K562 (cell line): ENCODE measurements around the gene ZNRF2. TPM values are rescaled to one million over a fixed set of nuclear protein-coding genes. Genes with fewer than 3 reads are reported as not detected.
A peak's percentile ranks its signal among the peaks of the same experiment; 100 is the strongest.

Source experiments
- CBX5 ChIP-seq: IDR thresholded peaks from 2 replicates; pipeline ENCODE4 v1.6.1; 2014; ENCODE audit warnings: low read depth, borderline replicate concordance
- DNMT1 ChIP-seq: fragments of 450-650 bp; IDR thresholded peaks from 2 replicates; pipeline ENCODE4 v1.6.1; 2016; ENCODE audit warnings: antibody characterized with exemption, mild to moderate bottlenecking
- ELF4 ChIP-seq: fragments of 450-650 bp; formaldehyde crosslinking; IDR thresholded peaks from 2 replicates; pipeline ENCODE4 v1.4.0; 2022; ENCODE audit warnings: missing genetic modification characterization
- MTF1 ChIP-seq: fragments of 250-450 bp; sonication (Bioruptor Pico); IDR thresholded peaks from 2 replicates; pipeline ENCODE4 v1.9.0; 2021; ENCODE audit warnings: moderate library complexity, mild to moderate bottlenecking, inconsistent platforms, borderline replicate concordance
- NCOR1 ChIP-seq: fragments of 450-650 bp; IDR thresholded peaks from 2 replicates; pipeline ENCODE4 v1.6.1; 2016; ENCODE audit warnings: mild to moderate bottlenecking, moderate library complexity
- NFXL1 ChIP-seq: fragments of 450-650 bp; formaldehyde crosslinking; IDR thresholded peaks from 2 replicates; pipeline ENCODE4 v1.4.0; 2021; ENCODE audit warnings: mild to moderate bottlenecking
- NR1H2 ChIP-seq: sonication (generic); formaldehyde crosslinking; IDR thresholded peaks from 2 replicates; pipeline ENCODE4 v1.4.0; 2020; ENCODE audit warnings: mild to moderate bottlenecking, missing genetic modification reagents
- RFX1 ChIP-seq: fragments of 450-650 bp; IDR thresholded peaks from 2 replicates; pipeline ENCODE4 v1.6.1; 2016; ENCODE audit warnings: mild to moderate bottlenecking, moderate library complexity
- SAFB2 ChIP-seq: fragments of 200-400 bp; formaldehyde crosslinking; IDR thresholded peaks from 2 replicates; pipeline ENCODE4 v1.6.1; 2018; ENCODE audit warnings: borderline replicate concordance, low read length, low read depth, moderate library complexity; ENCODE audit not compliant: severe bottlenecking
- SOX6 ChIP-seq: fragments of 450-650 bp; IDR thresholded peaks from 2 replicates; pipeline ENCODE4 v1.6.1; 2014; ENCODE audit warnings: mild to moderate bottlenecking
- SRSF1 ChIP-seq: fragments of 200-400 bp; formaldehyde crosslinking; IDR thresholded peaks from 2 replicates; pipeline ENCODE4 v1.6.1; 2017; ENCODE audit warnings: mild to moderate bottlenecking, low read depth, low read length, moderate library complexity
- XRCC5 ChIP-seq: fragments of 200-400 bp; formaldehyde crosslinking; IDR thresholded peaks from 2 replicates; pipeline ENCODE4 v1.6.1; 2017; ENCODE audit warnings: low read depth, mild to moderate bottlenecking, low read length
- ZBTB17 ChIP-seq: fragments of 450-650 bp; formaldehyde crosslinking; IDR thresholded peaks from 2 replicates; pipeline ENCODE4 v1.4.0; 2020; ENCODE audit warnings: mild to moderate bottlenecking
- ZNF146 ChIP-seq: IDR thresholded peaks from one replicate; pipeline ENCODE4 v1.6.1; 2018; ENCODE audit warnings: missing compliant biosample characterization; ENCODE audit not compliant: unreplicated experiment
- ZNF239 ChIP-seq: fragments of 250-450 bp; sonication (Bioruptor Pico); IDR thresholded peaks from 2 replicates; pipeline ENCODE4 v1.4.0; 2020; ENCODE audit warnings: mild to moderate bottlenecking
- ZNF253 ChIP-seq: fragments of 250-450 bp; sonication (Bioruptor Pico); conservative IDR thresholded peaks from 2 replicates; pipeline ENCODE4 v1.6.1; 2021; ENCODE audit warnings: mild to moderate bottlenecking
- ZNF431 ChIP-seq: sonication (generic); formaldehyde crosslinking; IDR thresholded peaks from 2 replicates; pipeline ENCODE4 v1.8.0; 2022; ENCODE audit warnings: mild to moderate bottlenecking, missing genetic modification reagents
- ZNF551 ChIP-seq: fragments of 250-450 bp; sonication (Bioruptor Pico); IDR thresholded peaks from 2 replicates; pipeline ENCODE4 v1.5.0; 2021; ENCODE audit warnings: mild to moderate bottlenecking, moderate library complexity
- polyA plus RNA-seq, 8 experiments: library from polyadenylated mRNA; depleted of rRNA in 4 of 8; stranded (reverse) in 5 of 8; unstranded in 3 of 8; fragments of >200 nt; fragmentation: Nextera tagmentation in 2 of 8; fragmentation: Illumina TruSeq in 1 of 8; extraction: Ambion mirVana in 2 of 8; extraction: Trizol in 1 of 8; gene quantifications; 2 replicates each; pipeline versions ENCODE4 v1.2.1 to v1.2.3, GENCODE V29; 2011 to 2014; ENCODE audit warnings: inconsistent platforms in 1 of 8, missing spikeins in 1 of 8
- total RNA-seq, 7 experiments: library from RNA; depleted of rRNA in 6 of 7; stranded (reverse); fragments of >200 nt in 6 of 7; fragmentation: Illumina TruSeq in 2 of 7; extraction: Trizol in 2 of 7; gene quantifications; 2 replicates each; pipeline versions ENCODE4 v1.2.1 to v1.2.3, GENCODE V29; 2011 to 2021; ENCODE audit warnings: low replicate concordance in 1 of 7
- TF ChIP-seq, protein P1 (sequence below): IDR thresholded peaks from 2 replicates; pipeline ENCODE4 v1.6.1; 2014; ENCODE audit warnings: antibody characterized with exemption
- TF ChIP-seq, protein P2 (sequence below): fragments of 450-650 bp; formaldehyde crosslinking; conservative IDR thresholded peaks from 2 replicates; pipeline ENCODE4 v1.4.0; 2022; ENCODE audit warnings: mild to moderate bottlenecking, missing genetic modification characterization
- TF ChIP-seq, protein P3 (sequence below): fragments of 250-450 bp; sonication (Bioruptor Pico); IDR thresholded peaks from 2 replicates; pipeline ENCODE4 v1.6.1; 2021; ENCODE audit warnings: mild to moderate bottlenecking
- TF ChIP-seq, protein P4 (sequence below): IDR thresholded peaks from 2 replicates; pipeline ENCODE4 v1.6.1; 2011; ENCODE audit warnings: borderline replicate concordance, low read depth, mild to moderate bottlenecking, moderate library complexity, low read length; ENCODE audit not compliant: insufficient read depth, poor library complexity, severe bottlenecking
- TF ChIP-seq, protein P5 (sequence below): fragments of 250-450 bp; sonication (Bioruptor Pico); IDR thresholded peaks from 2 replicates; pipeline ENCODE4 v1.5.1; 2021; ENCODE audit warnings: mild to moderate bottlenecking

The ZNRF2 gene
- total and polyA plus RNA-seq, 9 of the 15 experiments (the other 6 are each of a cell fraction or from before 2014, with no cell fraction given) = 1.1 to 13.9 (median 5.5) TPM

DNA sequence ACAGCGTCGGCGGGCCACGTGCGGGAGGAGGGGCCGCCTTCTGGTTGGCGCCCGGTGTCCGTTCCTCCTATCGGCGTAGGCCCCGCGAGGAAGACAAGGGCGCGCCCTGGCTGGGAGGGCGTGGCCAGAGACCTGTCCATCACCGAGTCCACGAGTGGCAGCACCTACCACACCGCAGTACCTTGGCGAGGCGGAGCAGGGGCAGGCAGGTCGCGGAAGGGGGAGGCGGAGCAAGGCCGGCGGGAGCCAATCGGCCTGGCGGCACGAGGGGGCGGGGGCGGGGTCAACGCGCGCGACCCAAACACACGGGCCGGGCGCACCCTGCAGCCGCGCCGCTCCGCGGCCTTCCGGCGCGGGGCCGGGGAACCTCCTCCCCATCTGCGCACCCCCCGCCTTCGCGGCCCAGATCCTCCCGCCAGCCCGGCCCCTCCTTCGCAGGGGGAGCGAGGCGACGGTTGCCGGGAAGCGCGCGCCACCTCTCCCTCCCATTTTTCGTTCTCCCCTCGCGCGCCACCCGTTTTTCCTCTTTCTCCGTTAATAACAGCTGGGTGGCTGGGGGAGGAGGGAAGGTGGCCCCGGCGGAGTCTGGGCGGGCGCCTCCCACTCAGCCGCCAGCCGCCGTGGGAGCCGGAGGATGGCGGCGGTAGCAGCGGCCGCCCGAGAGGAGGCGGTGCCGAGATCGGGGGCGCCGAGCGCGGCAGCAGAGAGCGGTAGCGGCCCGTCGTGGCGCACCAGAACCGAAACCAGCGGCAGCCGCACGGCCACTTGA lies at the start of gene ZNRF2 (continued):
- TF ChIP-seq, protein P1, sequence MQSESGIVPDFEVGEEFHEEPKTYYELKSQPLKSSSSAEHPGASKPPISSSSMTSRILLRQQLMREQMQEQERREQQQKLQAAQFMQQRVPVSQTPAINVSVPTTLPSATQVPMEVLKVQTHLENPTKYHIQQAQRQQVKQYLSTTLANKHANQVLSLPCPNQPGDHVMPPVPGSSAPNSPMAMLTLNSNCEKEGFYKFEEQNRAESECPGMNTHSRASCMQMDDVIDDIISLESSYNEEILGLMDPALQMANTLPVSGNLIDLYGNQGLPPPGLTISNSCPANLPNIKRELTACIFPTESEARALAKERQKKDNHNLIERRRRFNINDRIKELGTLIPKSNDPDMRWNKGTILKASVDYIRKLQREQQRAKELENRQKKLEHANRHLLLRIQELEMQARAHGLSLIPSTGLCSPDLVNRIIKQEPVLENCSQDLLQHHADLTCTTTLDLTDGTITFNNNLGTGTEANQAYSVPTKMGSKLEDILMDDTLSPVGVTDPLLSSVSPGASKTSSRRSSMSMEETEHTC = no peak
- TF ChIP-seq SOX6 = peak; percentile 54; the same call in 1 of the 2 replicates
- no peak for TF ChIP-seq XRCC5
- TF ChIP-seq ZNF146 = no peak
- TF ChIP-seq ZNF551 (CRISPR knock-in tag) = no peak
- TF ChIP-seq DNMT1 = no peak
- TF ChIP-seq RFX1 = no peak
- peak; percentile 59 for TF ChIP-seq NCOR1
- no peak for TF ChIP-seq CBX5
- no peak for TF ChIP-seq SAFB2
- no peak for TF ChIP-seq ZNF253
- no peak for TF ChIP-seq MTF1 (CRISPR knock-in tag)
- TF ChIP-seq SRSF1 = no peak
- no peak for TF ChIP-seq ZNF431 (CRISPR knock-in tag)
- TF ChIP-seq, protein P2, sequence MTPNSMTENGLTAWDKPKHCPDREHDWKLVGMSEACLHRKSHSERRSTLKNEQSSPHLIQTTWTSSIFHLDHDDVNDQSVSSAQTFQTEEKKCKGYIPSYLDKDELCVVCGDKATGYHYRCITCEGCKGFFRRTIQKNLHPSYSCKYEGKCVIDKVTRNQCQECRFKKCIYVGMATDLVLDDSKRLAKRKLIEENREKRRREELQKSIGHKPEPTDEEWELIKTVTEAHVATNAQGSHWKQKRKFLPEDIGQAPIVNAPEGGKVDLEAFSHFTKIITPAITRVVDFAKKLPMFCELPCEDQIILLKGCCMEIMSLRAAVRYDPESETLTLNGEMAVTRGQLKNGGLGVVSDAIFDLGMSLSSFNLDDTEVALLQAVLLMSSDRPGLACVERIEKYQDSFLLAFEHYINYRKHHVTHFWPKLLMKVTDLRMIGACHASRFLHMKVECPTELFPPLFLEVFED (CRISPR knock-in tag) = no peak
- no peak for TF ChIP-seq ZBTB17 (CRISPR knock-in tag)
- TF ChIP-seq, protein P3, sequence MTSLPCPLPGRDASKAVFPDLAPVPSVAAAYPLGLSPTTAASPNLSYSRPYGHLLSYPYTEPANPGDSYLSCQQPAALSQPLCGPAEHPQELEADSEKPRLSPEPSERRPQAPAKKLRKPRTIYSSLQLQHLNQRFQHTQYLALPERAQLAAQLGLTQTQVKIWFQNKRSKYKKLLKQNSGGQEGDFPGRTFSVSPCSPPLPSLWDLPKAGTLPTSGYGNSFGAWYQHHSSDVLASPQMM (CRISPR knock-in tag) = no peak
- TF ChIP-seq NFXL1 (CRISPR knock-in tag) = no peak
- 0 out of 2 replicates have a peak, but pooled peaks have one; percentile 35 for TF ChIP-seq ELF4 (CRISPR knock-in tag)
- TF ChIP-seq, protein P4, sequence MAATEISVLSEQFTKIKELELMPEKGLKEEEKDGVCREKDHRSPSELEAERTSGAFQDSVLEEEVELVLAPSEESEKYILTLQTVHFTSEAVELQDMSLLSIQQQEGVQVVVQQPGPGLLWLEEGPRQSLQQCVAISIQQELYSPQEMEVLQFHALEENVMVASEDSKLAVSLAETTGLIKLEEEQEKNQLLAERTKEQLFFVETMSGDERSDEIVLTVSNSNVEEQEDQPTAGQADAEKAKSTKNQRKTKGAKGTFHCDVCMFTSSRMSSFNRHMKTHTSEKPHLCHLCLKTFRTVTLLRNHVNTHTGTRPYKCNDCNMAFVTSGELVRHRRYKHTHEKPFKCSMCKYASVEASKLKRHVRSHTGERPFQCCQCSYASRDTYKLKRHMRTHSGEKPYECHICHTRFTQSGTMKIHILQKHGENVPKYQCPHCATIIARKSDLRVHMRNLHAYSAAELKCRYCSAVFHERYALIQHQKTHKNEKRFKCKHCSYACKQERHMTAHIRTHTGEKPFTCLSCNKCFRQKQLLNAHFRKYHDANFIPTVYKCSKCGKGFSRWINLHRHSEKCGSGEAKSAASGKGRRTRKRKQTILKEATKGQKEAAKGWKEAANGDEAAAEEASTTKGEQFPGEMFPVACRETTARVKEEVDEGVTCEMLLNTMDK = peak; percentile 33
- TF ChIP-seq, protein P5, sequence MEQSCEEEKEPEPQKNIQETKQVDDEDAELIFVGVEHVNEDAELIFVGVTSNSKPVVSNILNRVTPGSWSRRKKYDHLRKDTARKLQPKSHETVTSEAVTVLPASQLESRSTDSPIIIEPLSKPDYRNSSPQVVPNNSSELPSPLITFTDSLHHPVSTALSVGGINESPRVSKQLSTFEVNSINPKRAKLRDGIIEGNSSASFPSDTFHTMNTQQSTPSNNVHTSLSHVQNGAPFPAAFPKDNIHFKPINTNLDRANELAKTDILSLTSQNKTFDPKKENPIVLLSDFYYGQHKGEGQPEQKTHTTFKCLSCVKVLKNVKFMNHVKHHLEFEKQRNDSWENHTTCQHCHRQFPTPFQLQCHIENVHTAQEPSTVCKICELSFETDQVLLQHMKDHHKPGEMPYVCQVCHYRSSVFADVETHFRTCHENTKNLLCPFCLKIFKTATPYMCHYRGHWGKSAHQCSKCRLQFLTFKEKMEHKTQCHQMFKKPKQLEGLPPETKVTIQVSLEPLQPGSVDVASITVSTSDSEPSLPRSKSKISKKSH (CRISPR knock-in tag) = no peak
- no peak for TF ChIP-seq NR1H2 (CRISPR knock-in tag)
- no peak for TF ChIP-seq ZNF239
